ENCODE measurements around the gene ZNF224.

Gene ZNF224

GRCh38 chr19:44141191-44142058 is 47.3 kb downstream of the ZNF224 start, which contains the start of gene ZNF234:
Gene ZNF234, plus strand, starts transcription at chr19:44141554. Its CDS starts 3,079 bp downstream, at chr19:44144633.
- DNase-seq = peak; percentile 68

- DNase-seq = no peak
Measured at GRCh38 chr19:44142059-44142433, 47.9 kb downstream of the ZNF224 start.

GRCh38 chr19:44149776-44150175 is 55.6 kb downstream of the ZNF224 start:
- no peak for DNase-seq

GRCh38 chr19:44151491-44151890 is 57.3 kb downstream of the ZNF224 start:
- no peak for DNase-seq

- no peak for DNase-seq
Measured at GRCh38 chr19:44156475-44156874, 62.3 kb downstream of the ZNF224 start.

Data from activated CD4-positive, alpha-beta T cell treated with anti-CD3 and anti-CD28 coated beads, Interleukin-2, amount 50 U/mL, for 4 hours (primary cell).